B cell (primary cell): ENCODE measurements around the gene PPP1R3D.

ENCODE experiments used
- EZH2 ChIP-seq: IDR thresholded peaks from 2 replicates; pipeline ENCODE4 v1.6.1; 2012; ENCODE audit warnings: borderline replicate concordance, low read depth, mild to moderate bottlenecking, moderate library complexity, low read length; ENCODE audit not compliant: insufficient read depth, poor library complexity, severe bottlenecking
- TF ChIP-seq, protein P1 (sequence below): fragments of 200-600 bp; IDR thresholded peaks from one replicate; pipeline ENCODE4 v1.8.0; 2022; ENCODE audit warnings: antibody characterized with exemption, mild to moderate bottlenecking

DNA sequence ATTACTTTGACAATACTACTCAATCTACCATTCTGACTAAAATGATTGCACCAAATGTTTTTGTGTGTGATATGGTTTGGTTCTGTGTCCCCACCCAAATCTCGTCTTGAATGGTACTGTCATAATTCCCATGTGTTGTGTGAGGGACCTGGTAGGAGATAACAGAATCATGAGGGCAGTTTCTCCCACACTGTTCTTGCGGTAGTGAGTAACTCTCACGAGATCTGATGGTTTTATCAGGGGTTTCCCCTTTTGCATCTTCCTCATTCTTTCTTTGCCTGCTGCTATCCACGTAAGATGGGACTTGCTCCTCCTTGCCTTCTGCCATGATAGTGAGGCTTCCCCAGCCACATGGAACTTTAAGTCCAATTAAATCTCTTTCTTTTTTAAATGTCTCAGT is 27.5 kb downstream of the PPP1R3D start:
- TF ChIP-seq, protein P1, sequence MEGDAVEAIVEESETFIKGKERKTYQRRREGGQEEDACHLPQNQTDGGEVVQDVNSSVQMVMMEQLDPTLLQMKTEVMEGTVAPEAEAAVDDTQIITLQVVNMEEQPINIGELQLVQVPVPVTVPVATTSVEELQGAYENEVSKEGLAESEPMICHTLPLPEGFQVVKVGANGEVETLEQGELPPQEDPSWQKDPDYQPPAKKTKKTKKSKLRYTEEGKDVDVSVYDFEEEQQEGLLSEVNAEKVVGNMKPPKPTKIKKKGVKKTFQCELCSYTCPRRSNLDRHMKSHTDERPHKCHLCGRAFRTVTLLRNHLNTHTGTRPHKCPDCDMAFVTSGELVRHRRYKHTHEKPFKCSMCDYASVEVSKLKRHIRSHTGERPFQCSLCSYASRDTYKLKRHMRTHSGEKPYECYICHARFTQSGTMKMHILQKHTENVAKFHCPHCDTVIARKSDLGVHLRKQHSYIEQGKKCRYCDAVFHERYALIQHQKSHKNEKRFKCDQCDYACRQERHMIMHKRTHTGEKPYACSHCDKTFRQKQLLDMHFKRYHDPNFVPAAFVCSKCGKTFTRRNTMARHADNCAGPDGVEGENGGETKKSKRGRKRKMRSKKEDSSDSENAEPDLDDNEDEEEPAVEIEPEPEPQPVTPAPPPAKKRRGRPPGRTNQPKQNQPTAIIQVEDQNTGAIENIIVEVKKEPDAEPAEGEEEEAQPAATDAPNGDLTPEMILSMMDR: no peak
- no peak for TF ChIP-seq EZH2
